Sigmoid colon (tissue), 7 donors: ENCODE results near the gene PDE4D. TPM values are rescaled to one million over a fixed set of nuclear protein-coding genes. Genes with fewer than 3 reads are reported as not detected.

ENCODE experiments used
- DNase-seq: peaks from one replicate; pipeline ENCODE4 v3.0.0-alpha.2; 2019
- H3K27ac ChIP-seq, 4 donors: fragments of 200-600 bp; sonication (generic); one replicate each; pipeline ENCODE4 v1.5.1; 2016 to 2019; ENCODE audit warnings: mild to moderate bottlenecking in 1 of 4
- H3K27me3 ChIP-seq, 3 donors: fragments of 200-600 bp; sonication (generic); one replicate each; pipeline ENCODE4 v1.5.1; 2019; ENCODE audit warnings: mild to moderate bottlenecking in 1 of 3
- H3K36me3 ChIP-seq, 4 donors: fragments of 200-600 bp; sonication (generic); one replicate each; pipeline ENCODE4 v1.5.1; 2016 to 2019
- H3K4me1 ChIP-seq, 4 donors: fragments of 200-600 bp; sonication (generic); one replicate each; pipeline ENCODE4 v1.5.1; 2017 to 2019
- H3K4me3 ChIP-seq, 4 donors: fragments of 200-600 bp; sonication (generic); one replicate each; pipeline ENCODE4 v1.5.1; 2017 to 2019; ENCODE audit warnings: mild to moderate bottlenecking in 2 of 4, moderate library complexity in 1 of 4
- H3K9me3 ChIP-seq, 4 donors: fragments of 200-600 bp in 3 of 4; sonication (generic) in 3 of 4; one replicate each; pipeline versions ENCODE4 v1.5.1 to v1.6.1; 2013 to 2019
- EP300 ChIP-seq, 4 donors: sonication (generic); formaldehyde crosslinking; IDR thresholded peaks; one replicate each; pipeline ENCODE4 v1.6.1; 2017; ENCODE audit warnings: antibody characterized with exemption in 4 of 4
- POLR2A ChIP-seq, 2 donors: fragments of 450-650 bp; IDR thresholded peaks; one replicate each; pipeline ENCODE4 v1.6.1; 2016; ENCODE audit warnings: antibody characterized with exemption in 2 of 2, mild to moderate bottlenecking in 2 of 2, moderate library complexity in 2 of 2
- POLR2AphosphoS5 ChIP-seq, 4 donors: sonication (generic); formaldehyde crosslinking; IDR thresholded peaks; one replicate each; pipeline ENCODE4 v1.6.1; 2017; ENCODE audit warnings: antibody characterized with exemption in 4 of 4
- WGBS, 2 donors: extraction: QIAGEN DNeasy Blood & Tissue Kit; methylation state at CpG; one replicate each; pipeline ENCODE4 v1.1.7; 2013; 5-methylcytosine and 5-hydroxymethylcytosine counted together
- intact Hi-C: fragments of 100-400 bp; cut with DNase I; formaldehyde crosslinking; loops from one replicate; pipeline ENCODE4 v1.15.1; 2023
- polyA plus RNA-seq, 3 donors: library from polyadenylated mRNA; stranded (reverse); fragments of 200-250 nt; gene quantifications; one replicate each; pipeline ENCODE4 v1.2.3, GENCODE V29; 2013
- total RNA-seq, 4 donors: library from RNA; depleted of rRNA; stranded (reverse); fragments of >200 nt; gene quantifications; one replicate each; pipeline ENCODE4 v1.1.0, GENCODE V29; 2016
- TF ChIP-seq, protein P1 (sequence below), 4 experiments: fragments of 450-650 bp in 3 of 4; fragments of 200-600 bp in 1 of 4; IDR thresholded peaks; one replicate each; pipeline ENCODE4 v1.5.1; 2016 to 2019; ENCODE audit warnings: antibody characterized with exemption in 4 of 4, mild to moderate bottlenecking in 3 of 4, moderate library complexity in 2 of 4
- donor health status: healthy with polysubstance abuse.
- donor health status: Bipolar disorder and iron deficiency.
- donor health status: healthy.

Gene PDE4D
- total and polyA plus RNA-seq, 7 donors, result 6.0 to 289 (median 169) TPM

DNA sequence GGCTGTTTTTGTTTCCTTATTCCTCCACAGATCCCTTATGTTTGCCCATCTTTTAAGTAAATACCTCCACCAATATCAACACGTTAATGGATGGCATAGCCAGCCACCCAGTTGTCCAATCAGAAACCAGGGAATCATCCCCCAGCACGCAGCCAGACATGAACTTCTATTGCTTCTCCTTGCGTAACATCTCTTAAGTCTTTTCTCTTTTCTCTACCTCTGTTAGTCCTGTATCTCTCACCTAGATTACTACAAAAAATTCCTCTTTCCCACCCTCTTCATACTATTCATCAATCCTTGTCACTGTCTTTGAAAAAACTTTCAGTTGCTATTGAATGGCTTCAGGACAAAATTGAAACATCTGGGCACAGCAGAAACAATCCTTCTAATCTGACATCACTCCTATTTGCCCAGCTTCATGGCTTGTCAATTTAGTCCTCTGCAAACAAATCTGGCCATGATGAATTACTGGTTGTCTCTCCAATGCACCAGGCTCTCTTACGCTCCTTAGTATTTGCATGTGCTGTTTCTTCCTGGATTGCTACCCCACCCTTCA is 961.4 kb downstream of the PDE4D start:
- intact Hi-C loops, result loop anchor here (5.0 kb wide), 1 partner anchor 35 kb away; no protein-coding TSS in a partner anchor
- Histone ChIP-seq H3K27ac (no peak overlapping the region), H3K9me3 (no peaks in the 10 kb centered on the region), H3K27me3 (no peaks in the 10 kb centered on the region), H3K4me1 (no peaks in the 10 kb centered on the region), H3K4me3 (no peak overlapping the region), H3K36me3 (no peaks in the 10 kb centered on the region)
- no peak for DNase-seq
- WGBS, 2 donors, result 35 to 55% methylated on average over 4 of the region's 4 CpGs
- TF ChIP-seq, protein P1, sequence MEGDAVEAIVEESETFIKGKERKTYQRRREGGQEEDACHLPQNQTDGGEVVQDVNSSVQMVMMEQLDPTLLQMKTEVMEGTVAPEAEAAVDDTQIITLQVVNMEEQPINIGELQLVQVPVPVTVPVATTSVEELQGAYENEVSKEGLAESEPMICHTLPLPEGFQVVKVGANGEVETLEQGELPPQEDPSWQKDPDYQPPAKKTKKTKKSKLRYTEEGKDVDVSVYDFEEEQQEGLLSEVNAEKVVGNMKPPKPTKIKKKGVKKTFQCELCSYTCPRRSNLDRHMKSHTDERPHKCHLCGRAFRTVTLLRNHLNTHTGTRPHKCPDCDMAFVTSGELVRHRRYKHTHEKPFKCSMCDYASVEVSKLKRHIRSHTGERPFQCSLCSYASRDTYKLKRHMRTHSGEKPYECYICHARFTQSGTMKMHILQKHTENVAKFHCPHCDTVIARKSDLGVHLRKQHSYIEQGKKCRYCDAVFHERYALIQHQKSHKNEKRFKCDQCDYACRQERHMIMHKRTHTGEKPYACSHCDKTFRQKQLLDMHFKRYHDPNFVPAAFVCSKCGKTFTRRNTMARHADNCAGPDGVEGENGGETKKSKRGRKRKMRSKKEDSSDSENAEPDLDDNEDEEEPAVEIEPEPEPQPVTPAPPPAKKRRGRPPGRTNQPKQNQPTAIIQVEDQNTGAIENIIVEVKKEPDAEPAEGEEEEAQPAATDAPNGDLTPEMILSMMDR (IDR thresholded peaks at IDR 0.05), result no peak
- TF ChIP-seq EP300 (IDR thresholded peaks at IDR 0.05) (no peak), POLR2A (IDR thresholded peaks at IDR 0.05) (no peak), POLR2AphosphoS5 (IDR thresholded peaks at IDR 0.05) (no peak)

DNA sequence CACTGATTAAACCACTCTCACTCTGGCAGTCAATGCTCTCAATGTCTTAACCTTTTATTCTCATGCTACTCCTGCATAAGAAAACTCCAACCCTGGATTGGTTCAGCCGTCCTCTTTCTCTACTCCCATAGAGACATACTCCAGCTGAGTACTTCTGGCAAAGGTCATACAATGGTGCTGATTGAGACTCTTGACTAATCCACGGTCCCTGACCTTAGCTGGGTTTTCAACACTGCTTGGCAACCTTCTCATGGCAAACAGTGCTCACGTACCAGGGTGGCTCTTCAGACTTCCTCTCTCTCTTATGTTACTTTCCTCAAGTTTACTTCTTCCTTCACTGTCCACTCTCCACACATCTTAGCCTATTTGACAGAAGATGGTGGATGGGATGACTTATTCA is 963.0 kb downstream of the PDE4D start:
- no peak overlapping the region for H3K27ac ChIP-seq
- H3K4me3 ChIP-seq, result no peak overlapping the region
- WGBS, 2 donors, result 87 to 88% methylated on average over 3 of the region's 3 CpGs
- peaks cover 0 to 12% (median 11%) of the 10 kb centered on the region in 4 donors for H3K4me1 ChIP-seq
- H3K27me3 ChIP-seq, result no peaks in the 10 kb centered on the region
- no peaks in the 10 kb centered on the region for H3K36me3 ChIP-seq
- intact Hi-C loops, result loop anchor here (5.0 kb wide), 1 partner anchor 37 kb away; no protein-coding TSS in a partner anchor
- no peaks in the 10 kb centered on the region for H3K9me3 ChIP-seq
- TF ChIP-seq EP300 (IDR thresholded peaks at IDR 0.05) (no peak), POLR2A (IDR thresholded peaks at IDR 0.05) (no peak), POLR2AphosphoS5 (IDR thresholded peaks at IDR 0.05) (no peak)
- TF ChIP-seq, protein P1 (IDR thresholded peaks at IDR 0.05), result no peak
- no peak for DNase-seq

DNA sequence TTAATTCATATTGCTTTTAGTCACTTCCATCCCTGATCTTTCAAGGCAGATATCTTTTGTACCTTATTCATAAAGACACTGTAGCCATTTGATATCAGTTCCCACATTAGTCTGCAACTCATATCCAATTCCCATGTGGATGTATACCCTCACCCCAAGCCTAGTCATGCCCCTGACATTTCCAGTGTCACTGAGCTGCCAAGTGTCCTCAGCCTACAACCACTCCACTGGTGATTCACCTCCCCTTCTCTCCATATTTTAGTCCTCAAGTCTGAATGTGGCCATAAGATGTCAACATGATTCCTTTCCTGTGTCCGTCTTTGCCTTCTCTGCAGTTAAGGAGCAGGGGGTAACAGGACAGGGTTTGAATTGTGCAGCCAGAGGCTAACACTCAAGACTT is 963.8 kb downstream of the PDE4D start:
- no peak for TF ChIP-seq EP300 (IDR thresholded peaks at IDR 0.05)
- TF ChIP-seq POLR2A (IDR thresholded peaks at IDR 0.05), result no peak
- TF ChIP-seq POLR2AphosphoS5 (IDR thresholded peaks at IDR 0.05), result no peak
- TF ChIP-seq, protein P1 (IDR thresholded peaks at IDR 0.05), result no peak
- intact Hi-C loops, result loop anchor here (5.0 kb wide), 1 partner anchor 38 kb away; no protein-coding TSS in a partner anchor
- Histone ChIP-seq H3K27ac (no peak overlapping the region), H3K9me3 (no peaks in the 10 kb centered on the region), H3K27me3 (no peaks in the 10 kb centered on the region), H3K4me1 (peaks cover 0 to 14% (median 12%) of the 10 kb centered on the region in 4 donors), H3K4me3 (no peak overlapping the region), H3K36me3 (no peaks in the 10 kb centered on the region)
- WGBS, 2 donors, result 94% methylated on average over 1 of the region's 1 CpG
- DNase-seq, result no peak

DNA sequence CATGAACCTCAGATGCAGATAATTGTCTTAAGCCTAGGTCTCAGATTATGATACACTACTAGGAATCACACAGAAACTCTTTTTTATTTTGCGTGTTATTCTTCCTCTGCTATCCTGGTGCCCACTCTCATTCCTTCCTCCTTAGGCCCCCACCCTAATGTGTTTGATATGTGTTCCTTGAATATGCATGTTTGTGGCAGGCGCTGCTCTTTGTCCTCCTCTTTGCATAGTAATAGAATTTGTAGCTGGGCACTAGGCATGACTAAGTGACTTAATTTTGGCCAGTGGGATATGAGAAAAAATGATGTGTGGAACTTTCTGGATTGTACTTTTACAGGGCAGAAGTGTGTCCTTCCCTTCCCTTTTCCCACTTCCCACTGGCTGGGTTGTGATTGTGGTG is 965.6 kb downstream of the PDE4D start:
- peaks cover 0 to 22% (median 20%) of the 10 kb centered on the region in 4 donors for H3K4me1 ChIP-seq
- H3K27ac ChIP-seq, result no peak overlapping the region
- H3K27me3 ChIP-seq, result no peaks in the 10 kb centered on the region
- WGBS, 2 donors, result 98% methylated on average over 2 of the region's 2 CpGs
- DNase-seq, result no peak
- no peak for TF ChIP-seq EP300 (IDR thresholded peaks at IDR 0.05)
- TF ChIP-seq, protein P1 (IDR thresholded peaks at IDR 0.05), result no peak
- no peaks in the 10 kb centered on the region for H3K9me3 ChIP-seq
- no peak overlapping the region for H3K4me3 ChIP-seq
- intact Hi-C loops, result no loop called here
- H3K36me3 ChIP-seq, result no peaks in the 10 kb centered on the region

DNA sequence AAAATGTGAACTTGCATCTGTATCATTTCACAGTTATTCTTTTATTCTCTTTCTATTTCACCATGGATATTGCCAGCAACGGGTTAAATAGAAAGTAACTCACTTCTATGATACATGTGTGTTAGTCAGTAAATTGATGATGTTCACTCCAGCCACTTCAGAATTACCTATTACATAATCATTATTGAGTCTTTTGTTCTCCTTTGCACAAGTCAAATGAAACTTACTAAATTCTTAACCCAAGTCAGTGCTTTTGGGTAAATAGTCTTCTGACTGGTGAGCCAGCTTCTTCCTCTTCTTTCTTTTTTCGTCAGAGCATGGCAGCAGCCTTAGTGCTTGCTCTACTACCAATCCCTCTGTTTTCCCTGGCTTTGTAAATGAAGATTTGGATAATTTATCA is 966.3 kb downstream of the PDE4D start:
- Histone ChIP-seq H3K4me1 (peaks cover 0 to 29% (median 28%) of the 10 kb centered on the region in 4 donors), H3K36me3 (no peaks in the 10 kb centered on the region), H3K4me3 (no peak overlapping the region), H3K27me3 (no peaks in the 10 kb centered on the region), H3K9me3 (no peaks in the 10 kb centered on the region), H3K27ac (no peak overlapping the region)
- no peak for TF ChIP-seq EP300 (IDR thresholded peaks at IDR 0.05)
- no peak for TF ChIP-seq POLR2AphosphoS5 (IDR thresholded peaks at IDR 0.05)
- TF ChIP-seq POLR2A (IDR thresholded peaks at IDR 0.05), result no peak
- TF ChIP-seq, protein P1 (IDR thresholded peaks at IDR 0.05), result no peak
- DNase-seq, result no peak
- intact Hi-C loops, result no loop called here
- WGBS, 2 donors, result 63 to 70% methylated on average over 2 of the region's 2 CpGs
